ENCODE results near the gene ZNF474. TPM values are rescaled to one million over a fixed set of nuclear protein-coding genes. Genes with fewer than 3 reads are reported as not detected.

The ZNF474 gene
- total RNA-seq, 2 experiments from 2014 or later: not detected

DNA sequence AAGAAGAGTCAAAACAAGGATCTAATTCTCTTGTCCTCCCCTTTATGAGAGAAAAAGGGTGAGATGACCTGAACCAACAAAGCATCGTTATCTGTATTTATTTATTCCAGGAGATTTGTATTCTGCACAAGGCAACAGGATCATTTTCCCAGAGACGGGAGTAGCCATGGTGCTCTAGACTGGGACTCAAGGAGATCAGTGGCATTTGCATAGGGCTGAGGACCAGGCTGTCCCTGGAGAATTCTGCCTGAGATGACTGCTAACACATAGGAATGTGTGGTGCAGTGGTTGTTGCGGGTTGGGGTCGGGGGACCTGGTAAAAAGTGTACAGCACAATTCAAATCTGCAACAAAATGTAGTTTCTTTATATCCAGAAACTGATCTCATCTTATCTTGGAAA is 22.3 kb upstream of the ZNF474 start:
- ChIA-PET CTCF (no interaction called here), POLR2A (no interaction called here)
- H3K4me1 Mint-ChIP-seq (ENCODE audit: low read depth): no peaks in the 10 kb centered on the region
- no peak overlapping the region for H3K27ac Mint-ChIP-seq
- H3K9me3 Mint-ChIP-seq: no peaks in the 10 kb centered on the region
- intact Hi-C loops (cut with micrococcal nuclease): no loop called here
- ATAC-seq (no peak), DNase-seq (no peak)
- H3K36me3 Mint-ChIP-seq (ENCODE audit: low read depth): no peaks in the 10 kb centered on the region
- H3K27me3 Mint-ChIP-seq: no peaks in the 10 kb centered on the region
- TF ChIP-seq, protein P1, sequence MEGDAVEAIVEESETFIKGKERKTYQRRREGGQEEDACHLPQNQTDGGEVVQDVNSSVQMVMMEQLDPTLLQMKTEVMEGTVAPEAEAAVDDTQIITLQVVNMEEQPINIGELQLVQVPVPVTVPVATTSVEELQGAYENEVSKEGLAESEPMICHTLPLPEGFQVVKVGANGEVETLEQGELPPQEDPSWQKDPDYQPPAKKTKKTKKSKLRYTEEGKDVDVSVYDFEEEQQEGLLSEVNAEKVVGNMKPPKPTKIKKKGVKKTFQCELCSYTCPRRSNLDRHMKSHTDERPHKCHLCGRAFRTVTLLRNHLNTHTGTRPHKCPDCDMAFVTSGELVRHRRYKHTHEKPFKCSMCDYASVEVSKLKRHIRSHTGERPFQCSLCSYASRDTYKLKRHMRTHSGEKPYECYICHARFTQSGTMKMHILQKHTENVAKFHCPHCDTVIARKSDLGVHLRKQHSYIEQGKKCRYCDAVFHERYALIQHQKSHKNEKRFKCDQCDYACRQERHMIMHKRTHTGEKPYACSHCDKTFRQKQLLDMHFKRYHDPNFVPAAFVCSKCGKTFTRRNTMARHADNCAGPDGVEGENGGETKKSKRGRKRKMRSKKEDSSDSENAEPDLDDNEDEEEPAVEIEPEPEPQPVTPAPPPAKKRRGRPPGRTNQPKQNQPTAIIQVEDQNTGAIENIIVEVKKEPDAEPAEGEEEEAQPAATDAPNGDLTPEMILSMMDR (IDR thresholded peaks at IDR 0.05): no peak
- no peak overlapping the region for H3K4me3 Mint-ChIP-seq

DNA sequence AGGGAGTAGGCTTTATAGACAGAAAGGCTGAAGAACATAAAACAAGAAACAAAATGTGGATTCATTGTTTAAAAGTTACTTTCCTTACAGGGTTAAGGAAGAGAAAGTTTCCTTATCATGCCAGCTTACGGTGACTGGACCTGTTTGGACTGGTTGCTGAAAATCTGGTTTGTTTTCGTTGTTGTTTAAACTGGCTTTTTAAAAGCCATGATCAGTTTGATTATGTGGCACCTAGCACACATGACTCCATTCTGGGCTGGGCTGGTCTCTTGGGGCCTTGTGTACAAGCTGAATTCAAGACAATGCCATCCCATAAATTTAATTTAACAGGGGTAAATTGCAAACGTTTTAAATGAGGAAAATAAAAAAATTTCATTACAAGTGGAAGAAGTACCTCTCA is 18.4 kb upstream of the ZNF474 start:
- Mint-ChIP-seq H3K27ac (no peak overlapping the region), H3K4me1 (ENCODE audit: low read depth) (no peaks in the 10 kb centered on the region), H3K9me3 (no peaks in the 10 kb centered on the region), H3K27me3 (no peaks in the 10 kb centered on the region), H3K4me3 (no peak overlapping the region), H3K36me3 (ENCODE audit: low read depth) (no peaks in the 10 kb centered on the region)
- TF ChIP-seq, protein P1 (IDR thresholded peaks at IDR 0.05): no peak
- ChIA-PET POLR2A (interaction anchor here (0.6 kb wide), 1 partner anchor 150 kb away, joined by 3 read pairs; no protein-coding TSS in a partner anchor), CTCF (interaction anchor here (0.6 kb wide), 1 partner anchor 757 kb away, joined by 3 read pairs; no protein-coding TSS in a partner anchor)
- DNase-seq (no peak), ATAC-seq (no peak)
- intact Hi-C loops (cut with micrococcal nuclease): no loop called here

DNA sequence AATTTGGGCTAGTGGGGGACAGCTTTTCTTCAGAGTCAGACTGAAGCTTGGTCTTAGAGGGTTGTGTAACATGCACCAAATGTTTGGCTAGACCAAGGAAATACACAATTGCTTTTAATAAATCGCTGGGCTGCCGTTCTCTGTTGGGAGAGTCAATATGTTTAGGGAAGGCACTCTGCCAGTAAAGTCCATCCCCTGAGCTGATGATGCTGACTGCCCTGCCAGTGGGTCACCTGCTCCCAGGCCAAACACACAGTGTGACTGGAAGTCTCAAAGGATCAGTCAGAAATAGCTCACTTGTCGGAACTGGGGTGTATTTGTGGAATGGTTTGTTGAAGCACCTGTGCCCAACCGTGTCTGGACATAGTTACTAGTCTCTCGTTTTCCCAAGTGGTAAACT is 17.9 kb upstream of the ZNF474 start:
- Mint-ChIP-seq H3K9me3 (no peaks in the 10 kb centered on the region), H3K27me3 (no peaks in the 10 kb centered on the region), H3K4me1 (ENCODE audit: low read depth) (no peaks in the 10 kb centered on the region), H3K36me3 (ENCODE audit: low read depth) (no peaks in the 10 kb centered on the region), H3K4me3 (no peak overlapping the region), H3K27ac (no peak overlapping the region)
- DNase-seq: no peak
- TF ChIP-seq, protein P1 (IDR thresholded peaks at IDR 0.05): no peak
- POLR2A ChIA-PET: no interaction called here
- intact Hi-C loops (cut with micrococcal nuclease): no loop called here
- no peak for ATAC-seq
- CTCF ChIA-PET: interaction anchor here (0.6 kb wide), 1 partner anchor 757 kb away, joined by 3 read pairs; no protein-coding TSS in a partner anchor

DNA sequence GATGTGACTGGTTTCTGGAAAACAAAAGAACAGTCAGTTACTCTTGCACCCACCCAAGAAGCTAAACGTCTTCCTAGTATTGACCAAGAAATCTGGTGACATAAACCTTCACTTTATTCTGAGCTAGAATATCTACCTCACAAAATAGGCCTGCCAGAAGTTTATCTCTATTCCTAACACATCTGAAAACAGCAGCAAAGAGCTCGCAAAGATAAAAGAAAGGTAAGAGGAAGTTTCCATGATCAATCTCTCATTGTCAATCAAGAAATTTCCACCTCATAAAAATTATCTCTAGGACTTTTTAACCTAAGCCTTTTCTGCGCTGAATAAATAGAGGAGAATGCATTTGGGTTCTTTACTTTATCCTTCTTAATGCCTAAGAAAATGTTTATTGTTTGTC is 17.3 kb upstream of the ZNF474 start:
- Mint-ChIP-seq H3K9me3 (no peaks in the 10 kb centered on the region), H3K36me3 (ENCODE audit: low read depth) (no peaks in the 10 kb centered on the region), H3K27ac (no peak overlapping the region), H3K4me3 (no peak overlapping the region), H3K27me3 (no peaks in the 10 kb centered on the region), H3K4me1 (ENCODE audit: low read depth) (no peaks in the 10 kb centered on the region)
- intact Hi-C loops (cut with micrococcal nuclease): no loop called here
- DNase-seq (no peak), ATAC-seq (no peak)
- CTCF ChIA-PET: interaction anchor here (0.7 kb wide), 1 partner anchor 10 kb away, joined by 3 read pairs; no protein-coding TSS in a partner anchor
- POLR2A ChIA-PET: no interaction called here
- TF ChIP-seq, protein P1 (IDR thresholded peaks at IDR 0.05): no peak

DNA sequence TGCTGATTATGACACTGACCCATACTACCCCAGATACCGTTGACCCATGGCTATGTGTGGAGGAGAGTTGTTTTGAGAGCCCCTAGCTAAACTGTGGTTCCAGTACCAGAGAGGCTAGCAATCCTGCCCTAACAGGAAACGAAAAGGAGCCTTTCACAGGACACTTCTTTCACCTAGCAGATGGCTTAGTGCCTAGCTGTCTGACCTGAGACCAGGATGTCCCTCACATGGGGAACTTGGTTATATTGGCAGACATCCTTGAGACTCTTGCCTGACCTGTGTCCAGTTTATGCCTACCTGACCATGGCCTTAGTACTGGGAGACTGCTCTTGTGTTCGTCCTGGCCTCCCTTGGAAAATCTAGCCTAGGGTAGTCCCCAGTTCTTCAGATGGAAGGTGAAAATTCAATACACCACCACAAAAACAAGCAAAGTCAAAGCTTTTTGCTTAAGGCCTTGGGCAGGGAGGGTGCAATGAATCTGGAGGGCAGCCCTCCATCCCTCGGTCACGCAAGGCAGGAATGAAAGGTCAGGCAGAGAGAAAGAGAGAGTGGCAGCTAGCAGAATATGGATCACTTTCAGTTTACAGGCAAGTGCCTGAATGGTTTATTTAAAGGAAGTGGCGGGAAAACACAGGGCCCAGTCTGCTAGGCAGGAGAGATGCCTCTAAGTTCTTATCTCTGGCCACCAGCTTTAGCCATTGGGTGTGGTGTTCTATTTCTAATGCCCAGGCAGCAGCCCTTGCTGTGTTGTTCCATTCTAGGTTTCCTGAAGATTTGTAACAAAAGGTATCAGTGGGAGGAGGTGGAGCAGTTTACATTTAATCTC is 16.4 kb upstream of the ZNF474 start:
- DNase-seq (no peak), ATAC-seq (no peak)
- Mint-ChIP-seq H3K4me3 (no peak overlapping the region), H3K27me3 (no peaks in the 10 kb centered on the region), H3K36me3 (ENCODE audit: low read depth) (no peaks in the 10 kb centered on the region), H3K9me3 (no peaks in the 10 kb centered on the region), H3K4me1 (ENCODE audit: low read depth) (no peaks in the 10 kb centered on the region), H3K27ac (no peak overlapping the region)
- intact Hi-C loops (cut with micrococcal nuclease): no loop called here
- TF ChIP-seq, protein P1 (IDR thresholded peaks at IDR 0.05): no peak
- POLR2A ChIA-PET: no interaction called here
- CTCF ChIA-PET: interaction anchor here (0.7 kb wide), 1 partner anchor 11 kb away, joined by 3 read pairs; no protein-coding TSS in a partner anchor
